PC-3 (cell line): Measurements from ENCODE around the gene TNNC2.

Source experiments
- CTCF ChIP-seq: fragments of 300-600 bp; sonication (generic); conservative IDR thresholded peaks from 2 replicates; pipeline ENCODE4 v1.5.1; 2017; ENCODE audit warnings: antibody characterized with exemption, low read depth, mild to moderate bottlenecking, low read length
- EZH2 ChIP-seq: fragments of 300-600 bp; sonication (generic); IDR thresholded peaks from one replicate; pipeline ENCODE4 v1.6.1; 2017; ENCODE audit warnings: antibody characterized with exemption, mild to moderate bottlenecking, low read length; ENCODE audit not compliant: unreplicated experiment
- EZH2phosphoT487 ChIP-seq: fragments of 300-600 bp; sonication (generic); IDR thresholded peaks from 2 replicates; pipeline ENCODE4 v1.6.1; 2018; ENCODE audit warnings: mild to moderate bottlenecking, antibody characterized with exemption, low read length, borderline replicate concordance

DNA sequence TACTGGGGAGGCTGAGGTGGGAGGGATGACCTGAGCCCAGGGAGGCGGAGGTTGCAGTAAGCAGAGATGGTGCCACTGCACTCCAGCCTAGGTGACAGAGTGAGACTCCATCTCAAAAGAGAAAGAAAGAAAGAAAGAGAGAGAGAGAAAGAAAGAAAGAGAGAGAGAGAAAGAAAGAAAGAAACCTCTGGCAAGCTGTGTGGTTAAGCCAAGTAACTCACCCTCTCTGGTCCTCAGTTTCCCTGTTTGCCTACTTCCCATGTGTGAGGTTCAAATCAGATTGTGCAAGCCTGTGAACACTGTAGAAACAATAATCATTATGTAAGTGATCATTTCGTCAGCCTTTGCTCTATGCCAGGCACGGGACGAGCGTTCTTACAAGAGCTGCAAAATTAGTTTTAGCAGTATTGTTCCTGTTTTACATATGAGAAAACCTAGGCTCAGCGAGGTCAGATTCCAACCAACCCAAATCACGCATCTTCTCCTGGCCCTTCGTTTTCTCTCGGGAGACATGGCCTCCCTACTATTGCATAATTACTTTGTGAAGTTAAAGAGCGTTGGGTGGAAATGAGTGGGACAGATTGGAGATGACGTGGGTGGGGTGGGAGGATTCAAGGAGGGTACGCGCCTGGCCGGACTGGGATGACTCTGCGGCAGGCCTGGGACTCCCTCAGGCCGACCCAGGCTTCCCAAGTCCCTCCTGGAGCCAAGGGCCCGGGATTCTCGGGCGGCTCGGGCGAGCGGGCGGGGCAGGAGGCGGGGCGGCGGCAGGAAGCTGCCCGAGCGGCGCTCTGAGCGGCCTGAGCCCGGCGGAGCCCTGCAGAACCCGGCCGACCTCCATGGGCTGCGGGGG, 6.1 kb upstream of the TNNC2 start, which contains the start of gene SNX21:
- no peak for TF ChIP-seq CTCF
- TF ChIP-seq EZH2, result no peak
- no peak for TF ChIP-seq EZH2phosphoT487
